KOPT-K1 (cell line): ENCODE results near the gene HES1.
A peak's percentile ranks its signal among the peaks of the same experiment; 100 is the strongest.

Source experiments
- H3K27ac ChIP-seq: fragments of 200-600 bp; sonication (generic); 2 replicates; pipeline ENCODE4 v1.5.1; 2016; ENCODE audit warnings: antibody characterized with exemption, mild to moderate bottlenecking, low read depth, low read length; ENCODE audit not compliant: poor library complexity, severe bottlenecking
- H3K36me3 ChIP-seq: fragments of 200-600 bp; sonication (generic); 2 replicates; pipeline ENCODE4 v1.5.1; 2017; ENCODE audit warnings: antibody characterized with exemption, mild to moderate bottlenecking, low read length, moderate library complexity; ENCODE audit not compliant: insufficient read depth
- H3K9me3 ChIP-seq: fragments of 200-600 bp; sonication (generic); 2 replicates; pipeline ENCODE4 v1.5.1; 2017; ENCODE audit warnings: antibody characterized with exemption, low read length, mild to moderate bottlenecking; ENCODE audit not compliant: insufficient read depth, poor library complexity, severe bottlenecking

HES1 gene

GRCh38 chr3:194129581-194130133, 6.3 kb upstream of the HES1 start:
- Histone ChIP-seq H3K36me3 (no peaks in the 10 kb centered on the region), H3K9me3 (no peaks in the 10 kb centered on the region), H3K27ac (no peak overlapping the region)

DNA sequence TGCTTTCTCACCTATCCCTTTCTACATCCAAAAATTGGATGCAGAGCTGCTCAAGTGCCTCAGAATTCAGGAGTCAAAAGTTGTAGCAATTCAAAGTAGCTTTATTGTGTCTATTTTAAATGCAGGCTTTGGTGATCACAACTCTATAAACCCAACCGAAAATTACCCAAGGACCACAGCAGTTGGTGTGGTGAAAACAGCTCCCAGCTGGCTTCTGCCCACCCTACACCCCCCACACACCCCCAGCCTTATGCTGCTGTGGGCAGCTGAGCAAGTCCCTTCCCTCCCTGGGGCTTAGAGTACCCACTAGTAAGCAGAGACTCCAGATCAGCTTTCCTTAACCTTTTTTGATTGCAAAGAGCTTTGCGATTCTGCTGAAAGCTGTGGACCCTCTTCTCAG, 5.8 kb upstream of the HES1 start:
- Histone ChIP-seq H3K36me3 (no peaks in the 10 kb centered on the region), H3K9me3 (no peaks in the 10 kb centered on the region), H3K27ac (no peak overlapping the region)

- no peaks in the 10 kb centered on the region for H3K36me3 ChIP-seq
- no peak overlapping the region for H3K27ac ChIP-seq
- H3K9me3 ChIP-seq = no peaks in the 10 kb centered on the region
Observed at GRCh38 chr3:194130807-194131589, 5.0 kb upstream of the HES1 start.

- no peaks in the 10 kb centered on the region for H3K36me3 ChIP-seq
- no peak overlapping the region for H3K27ac ChIP-seq
- H3K9me3 ChIP-seq = no peaks in the 10 kb centered on the region
Observed at GRCh38 chr3:194132465-194133286, 3.3 kb upstream of the HES1 start.

DNA sequence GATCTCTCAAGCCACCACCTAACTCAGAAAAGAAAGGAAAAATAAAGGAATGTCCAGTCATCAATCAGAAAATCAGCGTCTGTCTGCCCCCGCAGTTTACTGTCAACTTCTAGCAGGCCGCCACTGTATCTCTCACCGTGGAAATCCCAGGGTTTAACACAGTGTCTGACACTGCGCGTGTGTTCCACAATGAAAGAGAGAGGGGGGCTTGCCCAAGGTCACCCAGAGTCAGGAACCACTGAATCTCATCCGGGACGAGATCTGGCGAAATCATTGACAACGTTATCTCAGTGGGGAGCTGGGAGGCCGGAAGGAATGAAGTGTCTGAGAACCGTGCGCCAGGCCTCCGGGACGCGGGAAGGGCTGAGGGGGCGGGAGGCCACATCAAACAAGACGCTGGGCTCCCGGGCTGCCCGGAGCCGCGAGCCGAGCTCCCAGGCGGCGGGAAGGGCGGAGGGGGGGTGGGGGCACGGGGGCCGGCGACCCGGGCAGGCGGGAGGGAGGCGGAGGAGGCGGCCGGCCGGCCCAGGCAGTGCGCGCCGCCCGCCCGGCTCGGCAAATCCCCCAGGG, 2.2 kb upstream of the HES1 start:
- Histone ChIP-seq H3K27ac (no peak overlapping the region), H3K9me3 (no peaks in the 10 kb centered on the region), H3K36me3 (no peaks in the 10 kb centered on the region)

GRCh38 chr3:194134231-194134756, 1.7 kb upstream of the HES1 start:
- H3K27ac ChIP-seq = peak overlapping the region; percentile 3
- no peaks in the 10 kb centered on the region for H3K36me3 ChIP-seq
- no peaks in the 10 kb centered on the region for H3K9me3 ChIP-seq

DNA sequence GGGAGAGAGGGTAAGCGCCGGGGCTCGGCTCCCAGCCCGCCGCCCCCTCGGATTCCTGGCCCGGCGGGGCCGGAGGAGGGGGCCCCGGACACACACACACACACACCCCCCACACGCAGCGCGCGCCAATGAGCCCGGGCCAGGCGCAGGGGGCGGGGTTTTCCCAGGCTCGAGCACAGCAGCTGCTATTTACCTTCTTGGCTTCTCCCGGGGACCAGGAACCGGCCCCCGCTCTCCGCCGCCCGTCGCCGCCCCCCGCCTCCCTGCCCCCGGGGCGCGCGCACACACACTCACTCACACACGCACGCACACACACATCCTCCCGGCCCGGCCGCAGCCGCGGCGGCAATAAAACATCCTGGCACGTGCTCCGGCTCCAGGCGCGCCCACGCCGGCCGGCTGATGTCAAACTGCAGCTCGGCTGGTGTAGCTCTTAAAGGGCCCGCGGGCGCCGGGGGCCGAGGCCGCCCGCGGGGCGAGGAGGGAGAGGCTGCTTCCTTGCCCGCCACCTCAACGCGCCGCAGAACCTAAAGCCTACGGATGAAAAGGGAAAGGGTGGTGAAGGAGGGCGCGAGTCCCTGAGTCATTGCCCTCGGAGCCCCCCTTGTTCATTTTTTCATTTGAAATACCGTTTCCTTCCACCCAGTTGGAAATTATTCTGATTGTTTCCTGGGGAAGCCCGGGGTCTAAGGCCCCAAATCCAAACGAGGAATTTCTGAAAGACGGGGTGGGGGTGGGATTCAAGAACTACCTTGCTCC, 1.0 kb upstream of the HES1 start:
- no peaks in the 10 kb centered on the region for H3K36me3 ChIP-seq
- no peaks in the 10 kb centered on the region for H3K9me3 ChIP-seq
- H3K27ac ChIP-seq = peak overlapping the region; percentile 27

DNA sequence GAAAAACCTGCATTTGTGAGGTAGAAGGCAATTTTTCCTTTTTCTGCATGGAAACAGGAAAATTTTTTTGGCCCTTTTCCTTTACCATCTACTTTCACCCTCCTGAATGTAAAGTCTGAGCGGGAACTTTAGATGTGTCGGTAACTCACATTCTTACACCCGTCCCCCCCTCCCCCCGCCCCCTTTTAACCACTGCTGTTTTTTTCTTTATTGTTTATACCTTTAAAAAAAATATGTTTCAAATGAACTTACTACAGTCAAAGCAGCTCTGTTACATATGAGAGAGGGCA, 487 bp upstream of the HES1 start:
- Histone ChIP-seq H3K27ac (peak overlapping the region; percentile 27), H3K9me3 (no peaks in the 10 kb centered on the region), H3K36me3 (no peaks in the 10 kb centered on the region)

DNA sequence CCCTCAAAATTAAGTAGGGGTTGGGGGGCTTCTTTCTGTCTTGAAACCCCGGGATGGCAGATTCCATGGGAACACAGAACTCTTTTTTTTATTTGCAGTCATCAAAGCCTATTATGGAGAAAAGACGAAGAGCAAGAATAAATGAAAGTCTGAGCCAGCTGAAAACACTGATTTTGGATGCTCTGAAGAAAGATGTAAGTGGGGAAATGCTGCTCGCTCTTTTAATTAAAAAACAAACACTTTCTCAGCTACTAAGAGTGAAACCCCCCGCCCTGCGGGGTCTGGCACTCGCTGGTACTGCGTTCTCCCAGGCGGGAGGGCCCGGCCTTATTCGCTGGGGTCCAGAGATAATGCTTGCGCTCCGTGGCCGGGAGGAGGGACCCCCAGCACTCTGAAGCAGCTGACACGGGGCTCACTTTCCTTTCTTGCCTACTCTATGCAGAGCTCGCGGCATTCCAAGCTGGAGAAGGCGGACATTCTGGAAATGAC, 615 bp downstream of the HES1 start:
- H3K9me3 ChIP-seq = no peaks in the 10 kb centered on the region
- peak overlapping the region; percentile 39 for H3K27ac ChIP-seq
- H3K36me3 ChIP-seq = no peaks in the 10 kb centered on the region

DNA sequence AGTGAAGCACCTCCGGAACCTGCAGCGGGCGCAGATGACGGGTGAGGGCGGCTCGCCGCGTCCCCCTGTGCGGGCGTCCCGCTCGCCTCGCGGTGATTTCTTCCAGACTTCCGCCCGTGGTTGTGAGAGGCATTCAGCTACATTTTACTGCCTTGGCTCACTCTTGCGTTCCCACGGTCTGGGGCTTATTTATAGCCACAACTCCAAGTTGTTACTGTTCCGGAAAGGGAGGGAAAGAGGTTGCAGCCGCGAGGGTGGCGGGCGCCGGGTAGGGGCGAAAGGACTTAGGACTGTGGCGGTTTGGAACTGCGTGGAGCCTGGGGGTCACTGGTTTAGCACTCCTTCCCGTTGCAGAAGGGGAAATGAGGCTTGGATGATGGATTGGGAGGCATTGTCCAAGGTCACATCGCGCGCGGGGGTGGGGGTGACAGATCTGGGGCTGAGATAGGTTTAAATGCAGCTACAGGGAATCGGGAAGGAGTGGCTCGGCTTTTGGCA, 1.1 kb downstream of the HES1 start:
- no peaks in the 10 kb centered on the region for H3K36me3 ChIP-seq
- peak overlapping the region; percentile 39 for H3K27ac ChIP-seq
- no peaks in the 10 kb centered on the region for H3K9me3 ChIP-seq

DNA sequence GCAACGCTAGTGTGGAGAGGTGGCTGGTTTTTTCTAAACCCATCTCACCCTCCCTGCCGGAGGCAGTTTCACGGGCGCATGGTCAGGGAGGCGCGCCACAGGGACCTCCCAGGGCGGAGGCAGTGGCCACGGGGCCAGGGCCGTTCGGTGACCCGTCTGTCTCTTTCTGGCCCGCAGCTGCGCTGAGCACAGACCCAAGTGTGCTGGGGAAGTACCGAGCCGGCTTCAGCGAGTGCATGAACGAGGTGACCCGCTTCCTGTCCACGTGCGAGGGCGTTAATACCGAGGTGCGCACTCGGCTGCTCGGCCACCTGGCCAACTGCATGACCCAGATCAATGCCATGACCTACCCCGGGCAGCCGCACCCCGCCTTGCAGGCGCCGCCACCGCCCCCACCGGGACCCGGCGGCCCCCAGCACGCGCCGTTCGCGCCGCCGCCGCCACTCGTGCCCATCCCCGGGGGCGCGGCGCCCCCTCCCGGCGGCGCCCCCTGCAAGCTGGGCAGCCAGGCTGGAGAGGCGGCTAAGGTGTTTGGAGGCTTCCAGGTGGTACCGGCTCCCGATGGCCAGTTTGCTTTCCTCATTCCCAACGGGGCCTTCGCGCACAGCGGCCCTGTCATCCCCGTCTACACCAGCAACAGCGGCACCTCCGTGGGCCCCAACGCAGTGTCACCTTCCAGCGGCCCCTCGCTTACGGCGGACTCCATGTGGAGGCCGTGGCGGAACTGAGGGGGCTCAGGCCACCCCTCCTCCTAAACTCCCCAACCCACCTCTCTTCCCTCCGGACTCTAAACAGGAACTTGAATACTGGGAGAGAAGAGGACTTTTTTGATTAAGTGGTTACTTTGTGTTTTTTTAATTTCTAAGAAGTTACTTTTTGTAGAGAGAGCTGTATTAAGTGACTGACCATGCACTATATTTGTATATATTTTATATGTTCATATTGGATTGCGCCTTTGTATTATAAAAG, 1.8 kb downstream of the HES1 start:
- Histone ChIP-seq H3K9me3 (no peaks in the 10 kb centered on the region), H3K36me3 (no peaks in the 10 kb centered on the region), H3K27ac (peak overlapping the region; percentile 39)

GRCh38 chr3:194138732-194139070, 2.8 kb downstream of the HES1 start:
- Histone ChIP-seq H3K9me3 (no peaks in the 10 kb centered on the region), H3K36me3 (no peaks in the 10 kb centered on the region), H3K27ac (no peak overlapping the region)

DNA sequence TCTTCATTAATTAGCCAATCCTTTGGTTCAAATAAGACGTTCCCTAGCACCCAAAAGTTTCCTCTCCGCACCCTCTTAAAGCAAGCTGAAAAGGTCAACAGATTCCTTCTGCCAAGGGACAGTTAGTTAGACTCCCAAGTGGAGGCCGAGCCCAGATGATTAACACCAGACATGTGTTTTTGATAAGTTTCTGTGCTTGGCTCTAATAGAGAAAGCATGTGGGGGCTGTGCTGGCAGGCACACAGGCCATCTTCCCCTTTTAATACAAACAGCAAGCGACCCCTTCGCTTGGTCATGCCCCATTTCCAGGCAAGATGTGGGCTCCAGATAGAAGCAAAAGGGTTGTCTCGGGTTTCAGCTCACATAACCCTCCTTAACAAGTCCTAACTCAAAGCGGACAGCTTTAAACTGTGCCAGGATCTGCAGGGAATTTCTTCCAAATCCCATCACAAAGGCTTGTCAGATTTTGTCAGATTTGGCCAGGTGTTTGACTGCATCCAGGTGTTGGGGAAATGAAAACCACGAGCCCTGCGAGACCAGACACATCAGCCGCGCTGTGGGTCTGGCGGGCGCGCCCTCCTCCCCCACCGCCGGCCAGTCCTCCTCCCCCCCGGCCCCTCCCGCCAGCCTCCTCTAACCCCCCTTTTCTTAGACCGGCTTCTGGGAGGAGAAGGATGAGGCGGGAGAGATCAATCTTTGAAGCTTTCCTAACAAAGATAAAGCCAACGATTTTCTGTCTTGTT, 3.3 kb downstream of the HES1 start:
- Histone ChIP-seq H3K27ac (no peak overlapping the region), H3K9me3 (no peaks in the 10 kb centered on the region), H3K36me3 (no peaks in the 10 kb centered on the region)
